ENCODE measurements around the gene PRRC2B. TPM values are rescaled to one million over a fixed set of nuclear protein-coding genes. Genes with fewer than 3 reads are reported as not detected.

Gene PRRC2B
- total and polyA plus RNA-seq, 2 of the 13 experiments (the other 11 are each of a cell fraction or from before 2014, with no cell fraction given): 20.8 to 37.4 TPM

DNA sequence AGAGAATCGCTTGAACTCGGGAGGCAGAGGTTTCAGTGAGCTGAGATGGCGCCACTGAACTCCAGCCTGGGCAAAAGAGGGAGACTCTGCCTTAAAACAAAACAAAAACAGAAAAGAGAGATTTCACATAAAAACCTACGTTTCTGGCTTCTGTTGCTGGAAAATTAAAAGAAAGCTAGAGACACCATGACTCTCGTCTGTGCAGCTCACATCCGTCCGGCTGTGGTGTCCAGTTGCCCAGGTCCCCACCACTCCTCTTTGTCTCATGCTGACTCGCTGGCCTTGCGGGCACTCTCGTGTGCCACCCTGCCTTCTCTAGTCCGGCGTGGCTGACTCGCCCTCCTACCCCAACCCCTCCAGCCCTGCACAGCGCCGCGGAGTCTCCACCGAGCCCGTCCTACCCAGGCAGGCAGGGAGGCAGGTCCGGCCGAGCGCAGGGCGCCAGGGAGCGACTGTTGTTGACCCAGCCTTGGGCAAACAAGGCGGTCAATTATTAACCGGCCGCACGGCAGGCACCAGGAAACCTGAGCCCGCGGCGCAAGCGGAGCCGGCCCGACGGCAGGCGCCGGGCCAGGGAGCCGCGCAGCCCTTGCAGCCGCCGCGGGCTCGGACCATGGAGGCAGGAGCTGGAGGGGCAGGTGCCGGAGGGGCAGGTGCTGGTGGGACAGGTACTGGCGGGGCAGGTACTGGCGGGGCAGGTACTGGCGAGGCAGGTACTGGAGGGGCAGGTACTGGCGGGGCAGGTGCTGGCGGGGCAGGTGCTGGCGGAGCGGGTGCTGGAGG is 151.3 kb downstream of the PRRC2B start, which contains the start of gene PRRT1B (continued):
- TF ChIP-seq, protein P1, sequence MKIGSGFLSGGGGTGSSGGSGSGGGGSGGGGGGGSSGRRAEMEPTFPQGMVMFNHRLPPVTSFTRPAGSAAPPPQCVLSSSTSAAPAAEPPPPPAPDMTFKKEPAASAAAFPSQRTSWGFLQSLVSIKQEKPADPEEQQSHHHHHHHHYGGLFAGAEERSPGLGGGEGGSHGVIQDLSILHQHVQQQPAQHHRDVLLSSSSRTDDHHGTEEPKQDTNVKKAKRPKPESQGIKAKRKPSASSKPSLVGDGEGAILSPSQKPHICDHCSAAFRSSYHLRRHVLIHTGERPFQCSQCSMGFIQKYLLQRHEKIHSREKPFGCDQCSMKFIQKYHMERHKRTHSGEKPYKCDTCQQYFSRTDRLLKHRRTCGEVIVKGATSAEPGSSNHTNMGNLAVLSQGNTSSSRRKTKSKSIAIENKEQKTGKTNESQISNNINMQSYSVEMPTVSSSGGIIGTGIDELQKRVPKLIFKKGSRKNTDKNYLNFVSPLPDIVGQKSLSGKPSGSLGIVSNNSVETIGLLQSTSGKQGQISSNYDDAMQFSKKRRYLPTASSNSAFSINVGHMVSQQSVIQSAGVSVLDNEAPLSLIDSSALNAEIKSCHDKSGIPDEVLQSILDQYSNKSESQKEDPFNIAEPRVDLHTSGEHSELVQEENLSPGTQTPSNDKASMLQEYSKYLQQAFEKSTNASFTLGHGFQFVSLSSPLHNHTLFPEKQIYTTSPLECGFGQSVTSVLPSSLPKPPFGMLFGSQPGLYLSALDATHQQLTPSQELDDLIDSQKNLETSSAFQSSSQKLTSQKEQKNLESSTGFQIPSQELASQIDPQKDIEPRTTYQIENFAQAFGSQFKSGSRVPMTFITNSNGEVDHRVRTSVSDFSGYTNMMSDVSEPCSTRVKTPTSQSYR (CRISPR knock-in tag; IDR thresholded peaks at IDR 0.05; ENCODE audit: borderline replicate concordance): peak; percentile 33; the same call in 1 of the 2 replicates
- TF ChIP-seq PPARG (CRISPR knock-in tag; conservative IDR thresholded peaks at IDR 0.05) (peak; percentile 57; the same call in 1 of the 2 replicates), ZNF564 (CRISPR knock-in tag; IDR thresholded peaks at IDR 0.05) (no peak), STAT5B (CRISPR knock-in tag; IDR thresholded peaks at IDR 0.05) (no peak), PHF21A (CRISPR knock-in tag; IDR thresholded peaks at IDR 0.05) (peak; percentile 91), KMT2B (CRISPR knock-in tag; IDR thresholded peaks at IDR 0.05) (no peak), ZNF670 (CRISPR knock-in tag; IDR thresholded peaks at IDR 0.05; ENCODE audit: borderline replicate concordance) (0 out of 2 replicates have a peak, but pooled peaks have one; percentile 66), HNRNPLL (IDR thresholded peaks at IDR 0.05; ENCODE audit: low read depth, low read length, poor library complexity, severe bottlenecking) (peak; percentile 84), SNAI1 (CRISPR knock-in tag; IDR thresholded peaks at IDR 0.05; ENCODE audit: borderline replicate concordance) (no peak), RAD21 (CRISPR knock-in tag; IDR thresholded peaks at IDR 0.05) (peak; percentile 63), ZNF788 (CRISPR knock-in tag; IDR thresholded peaks at IDR 0.05; ENCODE audit: borderline replicate concordance) (peak; percentile 30; the same call in 1 of the 2 replicates), ZNF775 (CRISPR knock-in tag; IDR thresholded peaks at IDR 0.05; ENCODE audit: borderline replicate concordance) (no peak), ZMYM4 (CRISPR knock-in tag; IDR thresholded peaks at IDR 0.05) (no peak), FLYWCH1 (CRISPR knock-in tag; IDR thresholded peaks at IDR 0.05) (no peak), POLR2A (IDR thresholded peaks at IDR 0.05; ENCODE audit: insufficient read depth in 1 of 2, low read depth in 2 of 2, low read length in 2 of 2) (no peak)
- TF ChIP-seq, protein P2, sequence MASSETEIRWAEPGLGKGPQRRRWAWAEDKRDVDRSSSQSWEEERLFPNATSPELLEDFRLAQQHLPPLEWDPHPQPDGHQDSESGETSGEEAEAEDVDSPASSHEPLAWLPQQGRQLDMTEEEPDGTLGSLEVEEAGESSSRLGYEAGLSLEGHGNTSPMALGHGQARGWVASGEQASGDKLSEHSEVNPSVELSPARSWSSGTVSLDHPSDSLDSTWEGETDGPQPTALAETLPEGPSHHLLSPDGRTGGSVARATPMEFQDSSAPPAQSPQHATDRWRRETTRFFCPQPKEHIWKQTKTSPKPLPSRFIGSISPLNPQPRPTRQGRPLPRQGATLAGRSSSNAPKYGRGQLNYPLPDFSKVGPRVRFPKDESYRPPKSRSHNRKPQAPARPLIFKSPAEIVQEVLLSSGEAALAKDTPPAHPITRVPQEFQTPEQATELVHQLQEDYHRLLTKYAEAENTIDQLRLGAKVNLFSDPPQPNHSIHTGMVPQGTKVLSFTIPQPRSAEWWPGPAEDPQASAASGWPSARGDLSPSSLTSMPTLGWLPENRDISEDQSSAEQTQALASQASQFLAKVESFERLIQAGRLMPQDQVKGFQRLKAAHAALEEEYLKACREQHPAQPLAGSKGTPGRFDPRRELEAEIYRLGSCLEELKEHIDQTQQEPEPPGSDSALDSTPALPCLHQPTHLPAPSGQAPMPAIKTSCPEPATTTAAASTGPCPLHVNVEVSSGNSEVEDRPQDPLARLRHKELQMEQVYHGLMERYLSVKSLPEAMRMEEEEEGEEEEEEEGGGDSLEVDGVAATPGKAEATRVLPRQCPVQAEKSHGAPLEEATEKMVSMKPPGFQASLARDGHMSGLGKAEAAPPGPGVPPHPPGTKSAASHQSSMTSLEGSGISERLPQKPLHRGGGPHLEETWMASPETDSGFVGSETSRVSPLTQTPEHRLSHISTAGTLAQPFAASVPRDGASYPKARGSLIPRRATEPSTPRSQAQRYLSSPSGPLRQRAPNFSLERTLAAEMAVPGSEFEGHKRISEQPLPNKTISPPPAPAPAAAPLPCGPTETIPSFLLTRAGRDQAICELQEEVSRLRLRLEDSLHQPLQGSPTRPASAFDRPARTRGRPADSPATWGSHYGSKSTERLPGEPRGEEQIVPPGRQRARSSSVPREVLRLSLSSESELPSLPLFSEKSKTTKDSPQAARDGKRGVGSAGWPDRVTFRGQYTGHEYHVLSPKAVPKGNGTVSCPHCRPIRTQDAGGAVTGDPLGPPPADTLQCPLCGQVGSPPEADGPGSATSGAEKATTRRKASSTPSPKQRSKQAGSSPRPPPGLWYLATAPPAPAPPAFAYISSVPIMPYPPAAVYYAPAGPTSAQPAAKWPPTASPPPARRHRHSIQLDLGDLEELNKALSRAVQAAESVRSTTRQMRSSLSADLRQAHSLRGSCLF (CRISPR knock-in tag; IDR thresholded peaks at IDR 0.05; ENCODE audit: borderline replicate concordance): no peak
- TF ChIP-seq, protein P3, sequence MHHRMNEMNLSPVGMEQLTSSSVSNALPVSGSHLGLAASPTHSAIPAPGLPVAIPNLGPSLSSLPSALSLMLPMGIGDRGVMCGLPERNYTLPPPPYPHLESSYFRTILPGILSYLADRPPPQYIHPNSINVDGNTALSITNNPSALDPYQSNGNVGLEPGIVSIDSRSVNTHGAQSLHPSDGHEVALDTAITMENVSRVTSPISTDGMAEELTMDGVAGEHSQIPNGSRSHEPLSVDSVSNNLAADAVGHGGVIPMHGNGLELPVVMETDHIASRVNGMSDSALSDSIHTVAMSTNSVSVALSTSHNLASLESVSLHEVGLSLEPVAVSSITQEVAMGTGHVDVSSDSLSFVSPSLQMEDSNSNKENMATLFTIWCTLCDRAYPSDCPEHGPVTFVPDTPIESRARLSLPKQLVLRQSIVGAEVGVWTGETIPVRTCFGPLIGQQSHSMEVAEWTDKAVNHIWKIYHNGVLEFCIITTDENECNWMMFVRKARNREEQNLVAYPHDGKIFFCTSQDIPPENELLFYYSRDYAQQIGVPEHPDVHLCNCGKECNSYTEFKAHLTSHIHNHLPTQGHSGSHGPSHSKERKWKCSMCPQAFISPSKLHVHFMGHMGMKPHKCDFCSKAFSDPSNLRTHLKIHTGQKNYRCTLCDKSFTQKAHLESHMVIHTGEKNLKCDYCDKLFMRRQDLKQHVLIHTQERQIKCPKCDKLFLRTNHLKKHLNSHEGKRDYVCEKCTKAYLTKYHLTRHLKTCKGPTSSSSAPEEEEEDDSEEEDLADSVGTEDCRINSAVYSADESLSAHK (CRISPR knock-in tag; IDR thresholded peaks at IDR 0.05; ENCODE audit: borderline replicate concordance): no peak
- TF ChIP-seq, protein P4, sequence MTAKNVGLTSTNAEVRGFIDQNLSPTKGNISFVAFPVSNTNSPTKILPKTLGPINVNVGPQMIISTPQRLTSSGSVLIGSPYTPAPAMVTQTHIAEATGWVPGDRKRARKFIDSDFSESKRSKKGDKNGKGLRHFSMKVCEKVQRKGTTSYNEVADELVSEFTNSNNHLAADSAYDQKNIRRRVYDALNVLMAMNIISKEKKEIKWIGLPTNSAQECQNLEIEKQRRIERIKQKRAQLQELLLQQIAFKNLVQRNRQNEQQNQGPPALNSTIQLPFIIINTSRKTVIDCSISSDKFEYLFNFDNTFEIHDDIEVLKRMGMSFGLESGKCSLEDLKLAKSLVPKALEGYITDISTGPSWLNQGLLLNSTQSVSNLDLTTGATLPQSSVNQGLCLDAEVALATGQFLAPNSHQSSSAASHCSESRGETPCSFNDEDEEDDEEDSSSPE (CRISPR knock-in tag; IDR thresholded peaks at IDR 0.05): peak; percentile 55; the same call in 1 of the 2 replicates
